ENCODE data around the gene ADAMTS15. TPM values are rescaled to one million over a fixed set of nuclear protein-coding genes. Genes with fewer than 3 reads are reported as not detected.

ADAMTS15 gene
- total RNA-seq, 1 experiment from 2014 or later = 0.70 TPM

- Mint-ChIP-seq H3K9me3 (ENCODE audit: unreplicated experiment) (no peaks in the 10 kb centered on the region), H3K36me3 (ENCODE audit: insufficient read depth, unreplicated experiment) (no peaks in the 10 kb centered on the region), H3K27me3 (ENCODE audit: insufficient read depth, unreplicated experiment) (no peaks in the 10 kb centered on the region), H3K4me3 (ENCODE audit: unreplicated experiment) (no peak overlapping the region), H3K27ac (ENCODE audit: low read depth, unreplicated experiment) (no peak overlapping the region), H3K4me1 (ENCODE audit: insufficient read depth, unreplicated experiment) (peaks cover 9% of the 10 kb centered on the region)
- ChIA-PET POLR2A (no interaction called here), CTCF (interaction anchor here (0.6 to 6.2 kb wide), 10 partner anchors 17 to 448 kb away, joined by 3 to 38 read pairs (median 3); no protein-coding TSS in a partner anchor)
- intact Hi-C loops (cut with micrococcal nuclease) = no loop called here
- no peak for TF ChIP-seq CTCF (IDR thresholded peaks at IDR 0.05; ENCODE audit: unreplicated experiment)
- DNase-seq (ENCODE audit: unreplicated experiment) = no peak
- BruUV-seq (replicated peaks) = no TSS peak
Observed at GRCh38 chr11:130414107-130415080, 34.1 kb upstream of the ADAMTS15 start.

GRCh38 chr11:130415731-130416529, 32.5 kb upstream of the ADAMTS15 start:
- no peaks in the 10 kb centered on the region for H3K9me3 Mint-ChIP-seq (ENCODE audit: unreplicated experiment)
- peaks cover 9% of the 10 kb centered on the region for H3K4me1 Mint-ChIP-seq (ENCODE audit: insufficient read depth, unreplicated experiment)
- no peaks in the 10 kb centered on the region for H3K36me3 Mint-ChIP-seq (ENCODE audit: insufficient read depth, unreplicated experiment)
- intact Hi-C loops (cut with micrococcal nuclease) = no loop called here
- ChIA-PET CTCF (interaction anchor here (0.6 to 6.2 kb wide), 9 partner anchors 16 to 478 kb away, joined by 3 to 38 read pairs (median 4); no protein-coding TSS in a partner anchor), POLR2A (no interaction called here)
- no peak overlapping the region for H3K27ac Mint-ChIP-seq (ENCODE audit: low read depth, unreplicated experiment)
- no TSS peak for BruUV-seq (replicated peaks)
- no peak for DNase-seq (ENCODE audit: unreplicated experiment)
- no peak for TF ChIP-seq CTCF (IDR thresholded peaks at IDR 0.05; ENCODE audit: unreplicated experiment)
- H3K27me3 Mint-ChIP-seq (ENCODE audit: insufficient read depth, unreplicated experiment) = peaks cover 7% of the 10 kb centered on the region
- no peak overlapping the region for H3K4me3 Mint-ChIP-seq (ENCODE audit: unreplicated experiment)

- no peak overlapping the region for H3K4me3 Mint-ChIP-seq (ENCODE audit: unreplicated experiment)
- no peak for DNase-seq (ENCODE audit: unreplicated experiment)
- no peaks in the 10 kb centered on the region for H3K36me3 Mint-ChIP-seq (ENCODE audit: insufficient read depth, unreplicated experiment)
- intact Hi-C loops (cut with micrococcal nuclease) = no loop called here
- CTCF ChIA-PET = interaction anchor here (0.5 to 6.2 kb wide), 8 partner anchors 15 to 1155 kb away, joined by 3 to 38 read pairs (median 4); no protein-coding TSS in a partner anchor
- peaks cover 12% of the 10 kb centered on the region for H3K27me3 Mint-ChIP-seq (ENCODE audit: insufficient read depth, unreplicated experiment)
- POLR2A ChIA-PET = no interaction called here
- H3K4me1 Mint-ChIP-seq (ENCODE audit: insufficient read depth, unreplicated experiment) = peaks cover 9% of the 10 kb centered on the region
- no peak overlapping the region for H3K27ac Mint-ChIP-seq (ENCODE audit: low read depth, unreplicated experiment)
- BruUV-seq (replicated peaks) = no TSS peak
- TF ChIP-seq CTCF (IDR thresholded peaks at IDR 0.05; ENCODE audit: unreplicated experiment) = no peak
- H3K9me3 Mint-ChIP-seq (ENCODE audit: unreplicated experiment) = no peaks in the 10 kb centered on the region
Observed at GRCh38 chr11:130416530-130416882, 31.9 kb upstream of the ADAMTS15 start.

- no TSS peak for BruUV-seq (replicated peaks)
- H3K27me3 Mint-ChIP-seq (ENCODE audit: insufficient read depth, unreplicated experiment) = peaks cover 12% of the 10 kb centered on the region
- intact Hi-C loops (cut with micrococcal nuclease) = no loop called here
- H3K4me1 Mint-ChIP-seq (ENCODE audit: insufficient read depth, unreplicated experiment) = peaks cover 9% of the 10 kb centered on the region
- no peaks in the 10 kb centered on the region for H3K9me3 Mint-ChIP-seq (ENCODE audit: unreplicated experiment)
- H3K4me3 Mint-ChIP-seq (ENCODE audit: unreplicated experiment) = no peak overlapping the region
- ChIA-PET POLR2A (no interaction called here), CTCF (interaction anchor here (0.5 to 6.2 kb wide), 8 partner anchors 15 to 1154 kb away, joined by 3 to 38 read pairs (median 4); no protein-coding TSS in a partner anchor)
- H3K27ac Mint-ChIP-seq (ENCODE audit: low read depth, unreplicated experiment) = no peak overlapping the region
- no peak for TF ChIP-seq CTCF (IDR thresholded peaks at IDR 0.05; ENCODE audit: unreplicated experiment)
- DNase-seq (ENCODE audit: unreplicated experiment) = no peak
- no peaks in the 10 kb centered on the region for H3K36me3 Mint-ChIP-seq (ENCODE audit: insufficient read depth, unreplicated experiment)
Observed at GRCh38 chr11:130416906-130417305, 31.5 kb upstream of the ADAMTS15 start.
